GM19238 (cell line): ENCODE data around the gene TLE1.
"Not testable (repeated sequence)": the region's sequence is repeated elsewhere in the genome, so short reads cannot be mapped to it uniquely, and the experiment has no call there.

ENCODE experiments used
- DNase-seq: peaks from one replicate; pipeline ENCODE4 v3.0.0; 2011; ENCODE audit warnings: low spot score; ENCODE audit not compliant: insufficient read length

The TLE1 gene

GRCh38 chr9:81689343-81690175 lies at the start of gene TLE1:
Gene TLE1, minus strand, starts transcription at chr9:81689547. Its CDS starts 1,307 bp downstream, at chr9:81688240.
- peak; percentile 41 for DNase-seq

- DNase-seq = no peak
Observed at GRCh38 chr9:81737871-81738507, 48.6 kb upstream of the TLE1 start.

- not testable (repeated sequence) for DNase-seq
Observed at GRCh38 chr9:81730498-81730897, 41.2 kb upstream of the TLE1 start.

- no peak for DNase-seq
Observed at GRCh38 chr9:81729135-81729534, 39.8 kb upstream of the TLE1 start.

- DNase-seq = no peak
Observed at GRCh38 chr9:81724242-81724889, 35.0 kb upstream of the TLE1 start.

- DNase-seq = no peak
Observed at GRCh38 chr9:81722277-81722676, 32.9 kb upstream of the TLE1 start.

GRCh38 chr9:81720450-81721086 lies 31.2 kb upstream of the TLE1 start:
- no peak for DNase-seq

GRCh38 chr9:81719972-81720371 lies 30.6 kb upstream of the TLE1 start:
- DNase-seq = no peak

GRCh38 chr9:81718244-81718643 lies 28.9 kb upstream of the TLE1 start:
- no peak for DNase-seq

- DNase-seq = no peak
Observed at GRCh38 chr9:81717747-81718077, 28.4 kb upstream of the TLE1 start.

- DNase-seq = no peak
Observed at GRCh38 chr9:81717061-81717746, 27.9 kb upstream of the TLE1 start.

GRCh38 chr9:81716409-81716808 lies 27.1 kb upstream of the TLE1 start:
- DNase-seq = no peak

- no peak for DNase-seq
Observed at GRCh38 chr9:81705578-81705977, 16.2 kb upstream of the TLE1 start.

- DNase-seq = no peak
Observed at GRCh38 chr9:81694541-81694940, 5.2 kb upstream of the TLE1 start.

GRCh38 chr9:81693671-81694378 lies 4.5 kb upstream of the TLE1 start:
- DNase-seq = no peak

- no peak for DNase-seq
Observed at GRCh38 chr9:81690251-81690851, 1.0 kb upstream of the TLE1 start.

GRCh38 chr9:81689093-81689342 lies 329 bp downstream of the TLE1 start:
- not testable (repeated sequence) for DNase-seq

GRCh38 chr9:81688262-81689092 lies 870 bp downstream of the TLE1 start:
- DNase-seq = not testable (repeated sequence)

- DNase-seq = no peak
Observed at GRCh38 chr9:81687521-81688261, 1.7 kb downstream of the TLE1 start.
